GM10266 (cell line): Measurements from ENCODE around the gene ROR2.

ENCODE experiments used
- DNase-seq: peaks from one replicate; pipeline ENCODE4 v3.0.0; 2012; ENCODE audit errors: extremely low spot score
- CTCF ChIP-seq: IDR thresholded peaks from 2 replicates; pipeline ENCODE4 v1.5.1; 2012; ENCODE audit warnings: mild to moderate bottlenecking, low read depth; ENCODE audit not compliant: control insufficient read depth, insufficient read depth; ENCODE audit errors: missing control alignments

Gene ROR2

GRCh38 chr9:91884153-91884552 lies 65.9 kb downstream of the ROR2 start:
- DNase-seq, result no peak
- TF ChIP-seq CTCF, result no peak

- no peak for DNase-seq
- no peak for TF ChIP-seq CTCF
These were observed 66.5 kb downstream of the ROR2 start for GRCh38 chr9:91883503-91883902.

- DNase-seq, result no peak
- TF ChIP-seq CTCF, result peak; percentile 23
These were observed 67.4 kb downstream of the ROR2 start for GRCh38 chr9:91882627-91883026.

GRCh38 chr9:91880378-91880972 lies 69.6 kb downstream of the ROR2 start:
- DNase-seq, result no peak
- TF ChIP-seq CTCF, result no peak

GRCh38 chr9:91879231-91879630 lies 70.8 kb downstream of the ROR2 start:
- no peak for DNase-seq
- no peak for TF ChIP-seq CTCF

GRCh38 chr9:91873637-91874051 lies 76.4 kb downstream of the ROR2 start:
- no peak for DNase-seq
- TF ChIP-seq CTCF, result no peak

GRCh38 chr9:91868732-91869391 lies 81.2 kb downstream of the ROR2 start:
- DNase-seq, result no peak
- TF ChIP-seq CTCF, result no peak
